ENCODE results near the gene NRROS.

NRROS gene

GRCh38 chr3:196686436-196686835, 46.9 kb downstream of the NRROS start:
- no peak for DNase-seq (ENCODE audit: low read depth)

GRCh38 chr3:196688349-196688748, 48.9 kb downstream of the NRROS start:
- DNase-seq (ENCODE audit: low read depth) = no peak

GRCh38 chr3:196689941-196690660, 50.6 kb downstream of the NRROS start:
- no peak for DNase-seq (ENCODE audit: low read depth)

- DNase-seq (ENCODE audit: low read depth) = no peak
Measured at GRCh38 chr3:196691386-196691785, 51.9 kb downstream of the NRROS start.

- no peak for DNase-seq (ENCODE audit: low read depth)
Measured at GRCh38 chr3:196694202-196694638, 54.7 kb downstream of the NRROS start.

- DNase-seq (ENCODE audit: low read depth) = no peak
Measured at GRCh38 chr3:196694941-196695848, 55.7 kb downstream of the NRROS start.

- no peak for DNase-seq (ENCODE audit: low read depth)
Measured at GRCh38 chr3:196695849-196696226, 56.3 kb downstream of the NRROS start.

GRCh38 chr3:196697270-196697669, 57.8 kb downstream of the NRROS start:
- no peak for DNase-seq (ENCODE audit: low read depth)

GRCh38 chr3:196699749-196700148, 60.3 kb downstream of the NRROS start:
- DNase-seq (ENCODE audit: low read depth) = no peak

- no peak for DNase-seq (ENCODE audit: low read depth)
Measured at GRCh38 chr3:196700801-196701200, 61.3 kb downstream of the NRROS start.

- no peak for DNase-seq (ENCODE audit: low read depth)
Measured at GRCh38 chr3:196706327-196706726, 66.8 kb downstream of the NRROS start.

- no peak for DNase-seq (ENCODE audit: low read depth)
Measured at GRCh38 chr3:196706731-196707130, 67.2 kb downstream of the NRROS start.

GRCh38 chr3:196707566-196707965, 68.1 kb downstream of the NRROS start:
- DNase-seq (ENCODE audit: low read depth) = no peak

GRCh38 chr3:196708467-196708866, 69.0 kb downstream of the NRROS start:
- no peak for DNase-seq (ENCODE audit: low read depth)

Data from stimulated activated CD8-positive, alpha-beta memory T cell treated with anti-CD3 and anti-CD28 coated beads, Interleukin-7, amount 100 ng/mL, for 24 hours (primary cell).